ENCODE measurements around the gene ELP1.
"Not testable (repeated sequence)": the region's sequence is repeated elsewhere in the genome, so short reads cannot be mapped to it uniquely, and the experiment has no call there.

ELP1 gene

GRCh38 chr9:108852079-108852478 lies 81.8 kb downstream of the ELP1 start:
- DNase-seq: no peak

- no peak for DNase-seq
Observed at GRCh38 chr9:108851138-108851537, 82.8 kb downstream of the ELP1 start.

- DNase-seq: no peak
Observed at GRCh38 chr9:108850293-108850897, 83.5 kb downstream of the ELP1 start.

DNA sequence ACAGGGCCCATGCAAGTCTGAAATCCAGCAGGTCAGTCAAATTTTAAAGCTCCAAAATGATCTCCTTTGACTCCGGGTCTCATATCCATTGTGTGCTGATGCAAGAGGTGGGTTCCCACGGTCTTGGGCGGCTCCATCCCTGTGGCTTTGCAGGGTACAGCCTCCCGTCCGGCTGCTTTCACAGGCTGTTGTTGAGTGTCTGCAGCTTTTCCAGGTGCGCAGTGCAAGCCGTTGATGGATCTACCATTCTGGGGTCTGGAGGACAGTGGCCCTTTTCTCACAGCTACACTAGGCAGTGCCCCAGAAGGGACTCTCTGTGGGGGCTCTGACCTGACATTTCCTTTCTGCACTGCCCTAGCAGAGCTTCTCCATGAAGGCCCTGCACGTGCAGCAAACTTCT lies 85.6 kb downstream of the ELP1 start:
- DNase-seq: not testable (repeated sequence)

DNA sequence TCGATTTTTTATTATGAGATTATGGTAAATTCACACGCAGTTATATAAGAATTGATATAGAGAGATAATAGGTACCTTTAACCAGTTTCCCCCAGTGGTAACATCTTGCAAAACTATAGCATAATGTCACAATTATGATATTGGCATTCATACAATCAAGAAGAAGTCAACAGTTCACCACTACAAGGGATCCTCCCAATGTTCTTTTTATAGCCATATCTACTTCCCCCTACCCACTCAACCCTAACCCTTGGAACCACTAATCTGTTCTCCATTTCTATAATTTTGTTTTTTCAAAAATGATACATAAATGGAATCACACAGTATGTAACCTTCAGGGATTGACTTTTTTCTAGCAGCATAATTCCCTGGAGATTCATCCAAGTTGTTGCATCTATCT lies 88.0 kb downstream of the ELP1 start:
- DNase-seq: no peak

DNA sequence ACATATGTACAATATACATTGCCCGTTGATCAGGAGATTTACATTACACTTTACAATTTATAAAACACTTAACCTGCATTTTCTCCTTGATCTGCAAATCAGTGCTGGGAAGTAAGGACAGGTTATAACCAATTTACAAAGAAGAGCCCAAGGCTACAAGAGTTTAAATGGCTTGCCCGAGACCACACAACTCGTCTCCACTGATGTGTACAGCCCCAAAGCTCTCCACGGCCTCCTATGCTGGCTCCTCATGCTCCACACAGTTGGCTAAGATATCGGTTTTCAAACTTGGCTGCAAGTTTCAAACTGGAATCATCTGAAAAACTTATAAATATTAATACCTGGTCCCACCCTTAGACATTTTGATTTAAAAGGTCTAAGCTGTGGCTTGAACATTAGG lies 88.4 kb downstream of the ELP1 start:
- DNase-seq: no peak

DNA sequence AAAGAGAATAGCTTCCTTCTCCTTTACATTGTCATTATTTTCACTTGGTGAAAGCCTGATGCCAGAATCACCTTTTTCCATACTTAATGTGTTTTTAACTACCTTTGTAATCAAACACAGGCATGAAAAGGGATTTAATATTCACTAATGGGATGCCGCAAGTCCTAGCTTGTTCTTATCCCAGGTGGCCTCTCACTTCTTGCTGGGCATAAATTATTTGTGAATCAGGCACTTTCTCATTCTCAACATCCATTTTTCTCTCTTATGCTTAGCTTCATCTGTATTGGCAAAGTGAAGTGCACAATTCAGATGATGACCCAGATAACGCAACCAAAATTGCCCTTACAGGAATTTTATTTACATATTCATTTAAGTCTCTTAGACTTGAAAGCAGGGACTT lies 89.1 kb downstream of the ELP1 start:
- DNase-seq: no peak

DNA sequence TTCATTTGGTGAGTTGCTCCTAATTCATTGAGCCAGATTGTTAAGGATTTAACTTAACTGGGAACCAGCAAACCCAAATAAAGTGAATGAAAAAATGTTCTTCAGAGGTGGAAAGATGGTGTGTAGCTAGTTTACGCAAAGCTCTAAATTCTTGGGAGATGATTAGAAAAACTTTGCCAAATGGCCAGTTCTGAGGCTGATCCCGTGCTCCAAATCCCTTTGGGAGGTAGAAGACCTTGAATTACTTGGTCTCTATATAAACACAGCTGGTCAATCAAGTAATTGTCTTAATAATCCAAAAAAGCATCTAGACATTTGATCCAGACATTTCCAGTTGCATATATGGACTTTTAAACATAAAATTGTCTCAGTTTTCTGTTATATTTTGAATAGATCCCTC lies 89.5 kb downstream of the ELP1 start:
- no peak for DNase-seq

- DNase-seq: no peak
Observed at GRCh38 chr9:108842610-108843295, 91.2 kb downstream of the ELP1 start.

DNA sequence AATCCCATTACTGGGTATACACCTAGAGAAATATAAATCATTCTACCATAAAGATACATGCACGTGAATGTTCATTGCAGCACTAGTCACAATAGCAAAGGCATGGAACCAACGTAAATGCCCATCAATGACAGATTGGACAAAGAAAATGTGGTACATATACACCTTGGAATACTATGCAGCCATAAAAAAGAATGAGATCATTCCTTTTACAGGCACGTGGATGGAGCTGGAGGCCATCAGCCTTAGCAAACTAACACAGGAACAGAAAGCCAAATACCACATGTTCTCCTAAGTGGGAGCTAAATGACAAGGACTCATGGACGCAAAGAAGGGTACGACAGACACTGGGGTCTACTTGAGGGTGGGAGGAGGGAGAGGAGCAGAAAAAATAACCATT lies 94.4 kb downstream of the ELP1 start:
- not testable (repeated sequence) for DNase-seq

- no peak for DNase-seq
Observed at GRCh38 chr9:108838017-108838416, 95.9 kb downstream of the ELP1 start.

DNA sequence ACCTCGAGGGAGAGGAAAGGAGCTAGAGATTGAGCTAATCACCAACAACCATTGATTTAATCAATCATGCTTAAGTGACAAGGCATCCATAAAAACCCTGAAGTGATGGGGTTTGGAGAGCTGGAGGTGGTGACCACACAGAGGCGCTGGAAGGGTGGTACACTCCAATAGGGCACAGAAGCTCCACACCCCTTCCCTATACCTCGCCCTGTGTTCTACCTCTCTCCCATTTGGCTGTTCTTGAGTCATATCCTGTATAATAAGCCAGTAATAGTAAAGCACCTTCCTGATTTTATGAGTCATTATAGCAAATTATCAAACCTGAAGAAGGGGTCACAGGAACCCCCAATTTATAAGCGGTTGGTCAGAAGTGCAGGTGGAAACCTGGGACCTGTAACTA lies 96.4 kb downstream of the ELP1 start:
- DNase-seq: no peak

DNA sequence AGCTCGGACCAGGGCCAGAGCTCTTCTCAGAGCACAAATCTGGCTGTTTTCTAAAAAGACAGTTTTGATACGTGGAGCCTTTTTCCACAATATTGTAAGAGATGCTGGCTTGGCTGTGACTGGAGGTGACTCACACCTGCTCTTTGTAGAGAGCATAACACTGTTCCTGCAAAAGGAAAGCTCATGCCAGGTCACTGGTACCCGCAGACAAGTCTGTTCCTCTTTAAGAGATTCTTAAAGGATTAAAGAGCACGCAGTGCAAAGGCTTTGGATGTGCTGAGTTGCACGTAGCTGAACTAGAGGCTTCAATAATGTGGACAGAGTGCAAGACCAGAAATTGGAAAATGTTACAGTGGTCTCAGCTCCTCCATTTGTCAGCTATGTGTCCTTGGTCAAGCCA lies 97.1 kb downstream of the ELP1 start:
- no peak for DNase-seq

DNA sequence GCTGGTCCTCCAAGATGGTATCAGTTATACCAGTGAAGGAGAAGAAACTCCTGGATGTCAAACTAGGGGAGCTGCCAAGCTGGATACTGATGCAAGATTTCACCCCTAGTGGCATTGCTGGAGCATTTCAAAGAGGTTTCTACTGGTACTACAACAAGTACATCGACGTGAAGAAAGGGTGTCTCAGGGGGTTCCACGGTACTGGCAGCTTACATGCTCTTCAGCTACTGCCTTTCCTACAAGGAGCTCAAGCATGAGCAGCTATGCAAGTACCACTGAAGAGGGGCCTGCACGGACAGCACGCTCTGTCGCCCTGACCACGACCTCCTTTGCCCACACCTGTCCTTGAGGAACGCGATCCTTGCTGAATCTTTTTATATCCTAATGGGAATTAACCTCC lies 97.6 kb downstream of the ELP1 start:
- no peak for DNase-seq

DNA sequence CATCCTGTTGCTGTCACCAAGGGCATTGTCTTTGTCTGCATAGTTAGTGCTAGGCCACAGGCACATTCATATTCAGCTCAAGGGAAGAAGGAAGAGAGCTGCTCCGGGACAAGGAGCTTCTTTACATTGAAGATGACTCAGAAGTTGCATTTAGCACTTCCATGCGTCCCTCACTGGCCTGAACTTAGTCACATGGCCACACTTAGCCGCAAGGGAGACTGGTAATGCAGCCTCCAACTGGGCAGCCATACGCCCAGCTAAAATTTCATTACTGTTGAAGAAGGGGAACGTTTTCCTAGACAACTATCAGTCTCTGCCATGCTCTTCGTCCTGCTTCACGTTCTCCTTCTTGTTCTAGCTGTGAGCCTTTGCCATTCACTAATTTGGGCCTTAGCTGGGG lies 98.1 kb downstream of the ELP1 start:
- no peak for DNase-seq

DNA sequence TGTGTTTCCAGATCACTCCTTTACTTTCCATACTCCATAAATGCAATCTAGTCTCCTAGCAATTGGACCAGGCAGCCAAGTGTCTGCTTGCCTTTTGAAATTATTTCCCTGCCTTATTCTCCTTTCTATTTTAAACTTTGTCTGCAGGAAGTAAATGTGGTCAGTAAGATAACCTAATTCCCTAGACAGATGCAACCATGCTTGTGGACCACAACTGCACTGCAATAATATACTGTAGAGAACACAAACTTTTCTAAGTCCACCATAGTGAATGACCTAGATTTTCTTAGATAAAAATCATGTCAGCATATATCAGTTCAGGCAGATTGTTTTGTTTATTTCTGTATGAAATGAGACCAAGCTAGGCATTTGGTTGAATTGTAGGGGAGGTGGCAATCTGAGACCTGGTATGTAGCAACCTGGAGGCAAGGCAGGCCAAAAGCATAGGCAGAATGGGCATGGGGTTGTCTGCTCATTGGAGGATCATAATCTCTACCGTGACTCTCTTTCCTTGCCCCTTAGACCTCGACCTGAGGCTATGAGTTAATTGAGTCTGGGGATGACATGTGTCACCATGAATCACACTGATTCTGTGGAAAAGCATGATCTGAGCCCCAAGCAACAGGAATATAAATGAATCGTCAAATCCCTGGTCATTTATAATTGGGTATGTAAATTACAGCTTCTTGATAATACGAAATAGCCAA lies 98.8 kb downstream of the ELP1 start:
- DNase-seq: peak; percentile 37

GRCh38 chr9:108832179-108832500 lies 101.8 kb downstream of the ELP1 start:
- no peak for DNase-seq

GRCh38 chr9:108831496-108832178 lies 102.3 kb downstream of the ELP1 start:
- no peak for DNase-seq

DNA sequence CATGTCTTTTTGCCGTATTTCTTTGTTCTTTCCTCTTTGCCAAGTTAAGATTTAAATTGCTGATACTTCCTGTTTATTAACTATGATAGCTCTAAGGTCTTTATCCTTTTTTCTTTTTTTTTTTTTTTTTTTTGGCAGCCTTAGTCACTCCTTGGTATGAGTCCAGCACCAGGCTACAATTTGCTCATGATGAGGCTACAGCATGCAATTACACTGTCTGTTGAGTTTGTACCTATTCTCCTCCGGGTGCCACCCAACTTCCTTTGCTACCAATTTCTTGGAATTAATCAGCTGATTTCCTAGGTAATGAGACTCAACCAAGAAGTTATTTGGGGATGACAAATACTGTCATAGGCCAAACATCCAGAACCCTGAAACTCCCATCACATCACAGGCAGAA lies 103.7 kb downstream of the ELP1 start:
- DNase-seq: no peak

- DNase-seq: no peak
Observed at GRCh38 chr9:108823829-108824228, 110.1 kb downstream of the ELP1 start.
